NCI-H748 treated with DMSO at 0.1 percent for 48 hours (cell line): Measurements from ENCODE around the gene SNHG17.
A peak's percentile ranks its signal among the peaks of the same experiment; 100 is the strongest.
"Not testable (repeated sequence)": the region's sequence is repeated elsewhere in the genome, so short reads cannot be mapped to it uniquely, and the experiment has no call there.

Source experiments
- DNase-seq: peaks from one replicate; lab custom pipeline; 2025; lab: John Stamatoyannopoulos, UW

Gene SNHG17

GRCh38 chr20:38434770-38435554 lies at the start of gene SNHG17:
SNHG17 (minus strand) TSS chr20:38435328.
- DNase-seq = peak; percentile 66

GRCh38 chr20:38479596-38479995 lies 44.5 kb upstream of the SNHG17 start:
- no peak for DNase-seq

- no peak for DNase-seq
These were observed 42.6 kb upstream of the SNHG17 start for GRCh38 chr20:38477747-38478146.

- DNase-seq = peak; percentile 2
These were observed 38.3 kb upstream of the SNHG17 start for GRCh38 chr20:38473367-38473795.

- peak; percentile 96 for DNase-seq
These were observed 37.6 kb upstream of the SNHG17 start, which contains the start of gene RALGAPB for GRCh38 chr20:38472513-38473366. RALGAPB (plus strand) TSS chr20:38472843; CDS start chr20:38488433, 15,590 bp downstream.

GRCh38 chr20:38471987-38472512 lies 36.9 kb upstream of the SNHG17 start:
- no peak for DNase-seq

GRCh38 chr20:38471245-38471644 lies 36.1 kb upstream of the SNHG17 start:
- DNase-seq = no peak

- no peak for DNase-seq
These were observed 31.9 kb upstream of the SNHG17 start for GRCh38 chr20:38466983-38467382.

- no peak for DNase-seq
These were observed 31.0 kb upstream of the SNHG17 start for GRCh38 chr20:38466171-38466570.

- DNase-seq = not testable (repeated sequence)
These were observed 26.4 kb upstream of the SNHG17 start for GRCh38 chr20:38461569-38461968.

GRCh38 chr20:38461167-38461566 lies 26.0 kb upstream of the SNHG17 start:
- DNase-seq = not testable (repeated sequence)

GRCh38 chr20:38460631-38461030 lies 25.5 kb upstream of the SNHG17 start:
- not testable (repeated sequence) for DNase-seq

- DNase-seq = peak; percentile 41
These were observed 25.0 kb upstream of the SNHG17 start for GRCh38 chr20:38460040-38460623.

GRCh38 chr20:38458314-38458713 lies 23.2 kb upstream of the SNHG17 start:
- DNase-seq = no peak

GRCh38 chr20:38454556-38455473 lies 19.7 kb upstream of the SNHG17 start:
- no peak for DNase-seq

GRCh38 chr20:38453941-38454340 lies 18.8 kb upstream of the SNHG17 start:
- DNase-seq = no peak

GRCh38 chr20:38452880-38453624 lies 17.9 kb upstream of the SNHG17 start:
- DNase-seq = no peak

- no peak for DNase-seq
These were observed 15.4 kb upstream of the SNHG17 start for GRCh38 chr20:38450412-38450975.

- no peak for DNase-seq
These were observed 13.9 kb upstream of the SNHG17 start for GRCh38 chr20:38449046-38449445.
